Thoracic aorta (tissue), 2 donors: Measurements from ENCODE around the gene SDK1. TPM values are rescaled to one million over a fixed set of nuclear protein-coding genes. Genes with fewer than 3 reads are reported as not detected.

Experiments
- ATAC-seq: fragments of 150-250 bp; one replicate; pipeline ENCODE4 v1.8.0; 2017; ENCODE audit warnings: low read depth; ENCODE audit not compliant: insufficient number of reproducible peaks, low FRiP score
- DNase-seq: peaks from one replicate; pipeline ENCODE4 v3.0.0-alpha.2; 2020; ENCODE audit warnings: low spot score
- H3K27ac ChIP-seq, 2 donors: fragments of 200-600 bp; sonication (generic); 1 replicate in 1 of 2; 2 replicates in 1 of 2; pipeline ENCODE4 v1.5.1; 2016; ENCODE audit warnings: mild to moderate bottlenecking in 2 of 2, moderate library complexity in 2 of 2
- H3K27me3 ChIP-seq: fragments of 200-600 bp; sonication (generic); replicated peaks from 2 replicates; pipeline ENCODE4 v1.6.0; 2016; ENCODE audit warnings: mild to moderate bottlenecking; ENCODE audit not compliant: insufficient read depth
- H3K36me3 ChIP-seq: fragments of 200-600 bp; sonication (generic); one replicate; pipeline ENCODE4 v1.5.1; 2016
- H3K4me1 ChIP-seq, 2 donors: fragments of 200-600 bp; sonication (generic); 1 replicate in 1 of 2; 2 replicates in 1 of 2; pipeline versions ENCODE4 v1.5.1 to v1.6.0; 2016; ENCODE audit warnings: low read depth in 2 of 2, mild to moderate bottlenecking in 1 of 2; ENCODE audit not compliant: control insufficient read depth in 1 of 2
- H3K4me3 ChIP-seq: fragments of 200-600 bp; sonication (generic); 2 replicates; pipeline ENCODE4 v1.5.1; 2016; ENCODE audit warnings: mild to moderate bottlenecking
- H3K9me3 ChIP-seq: fragments of 200-600 bp; sonication (generic); 2 replicates; pipeline ENCODE4 v1.5.1; 2016
- total RNA-seq, 2 donors: library from RNA; depleted of rRNA; stranded (reverse); fragments of >200 nt; gene quantifications; one replicate each; pipeline versions ENCODE4 v1.1.0 to v1.2.3, GENCODE V29; 2016
- TF ChIP-seq, protein P1 (sequence below): fragments of 200-600 bp; sonication (generic); IDR thresholded peaks from one replicate; pipeline ENCODE4 v1.5.1; 2019; ENCODE audit warnings: antibody characterized with exemption

SDK1 gene
- total RNA-seq, 2 donors from 2014 or later = 27.5 to 29.2 TPM

DNA sequence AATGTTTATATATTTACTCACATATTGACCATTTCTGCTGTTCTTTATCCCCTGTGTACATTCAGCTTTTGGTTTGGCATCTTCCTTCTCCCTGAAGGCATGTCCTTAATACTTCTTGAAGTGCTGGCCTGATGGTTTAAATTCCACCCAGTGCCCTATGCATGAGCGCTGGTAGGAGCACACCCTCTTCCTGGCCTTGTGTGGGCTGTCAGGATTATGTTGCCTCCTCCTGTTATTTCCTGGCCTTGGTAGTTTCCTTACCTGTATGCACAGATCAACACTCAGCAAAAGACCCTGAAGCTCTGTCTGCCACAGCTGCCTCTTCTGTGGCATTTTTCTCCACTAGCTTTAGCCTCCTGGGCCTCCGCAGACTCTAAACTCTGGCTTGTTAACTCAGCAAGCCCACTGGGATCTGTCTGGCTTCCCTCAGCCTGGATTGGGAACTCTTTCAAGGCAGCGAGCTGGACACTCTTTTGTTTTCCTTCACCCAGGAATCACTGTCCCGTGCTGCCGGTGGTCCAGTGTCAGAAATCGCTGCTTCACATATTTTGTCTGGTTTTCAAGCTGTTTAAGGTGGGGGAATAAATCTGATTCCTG is 595.2 kb downstream of the SDK1 start:
- Histone ChIP-seq H3K27ac (peak overlapping the region; percentile 7 to 36), H3K4me1 (peaks cover 2 to 24% of the 10 kb centered on the region in 2 donors), H3K27me3 (no peaks in the 10 kb centered on the region), H3K36me3 (no peaks in the 10 kb centered on the region), H3K9me3 (no peaks in the 10 kb centered on the region), H3K4me3 (no peak overlapping the region)
- DNase-seq (no peak), ATAC-seq (no peak)
- TF ChIP-seq, protein P1, sequence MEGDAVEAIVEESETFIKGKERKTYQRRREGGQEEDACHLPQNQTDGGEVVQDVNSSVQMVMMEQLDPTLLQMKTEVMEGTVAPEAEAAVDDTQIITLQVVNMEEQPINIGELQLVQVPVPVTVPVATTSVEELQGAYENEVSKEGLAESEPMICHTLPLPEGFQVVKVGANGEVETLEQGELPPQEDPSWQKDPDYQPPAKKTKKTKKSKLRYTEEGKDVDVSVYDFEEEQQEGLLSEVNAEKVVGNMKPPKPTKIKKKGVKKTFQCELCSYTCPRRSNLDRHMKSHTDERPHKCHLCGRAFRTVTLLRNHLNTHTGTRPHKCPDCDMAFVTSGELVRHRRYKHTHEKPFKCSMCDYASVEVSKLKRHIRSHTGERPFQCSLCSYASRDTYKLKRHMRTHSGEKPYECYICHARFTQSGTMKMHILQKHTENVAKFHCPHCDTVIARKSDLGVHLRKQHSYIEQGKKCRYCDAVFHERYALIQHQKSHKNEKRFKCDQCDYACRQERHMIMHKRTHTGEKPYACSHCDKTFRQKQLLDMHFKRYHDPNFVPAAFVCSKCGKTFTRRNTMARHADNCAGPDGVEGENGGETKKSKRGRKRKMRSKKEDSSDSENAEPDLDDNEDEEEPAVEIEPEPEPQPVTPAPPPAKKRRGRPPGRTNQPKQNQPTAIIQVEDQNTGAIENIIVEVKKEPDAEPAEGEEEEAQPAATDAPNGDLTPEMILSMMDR = no peak

GRCh38 chr7:3897430-3898372 is 596.6 kb downstream of the SDK1 start:
- H3K4me3 ChIP-seq = no peak overlapping the region
- DNase-seq (no peak), ATAC-seq (no peak)
- TF ChIP-seq, protein P1 = peak; percentile 70
- no peaks in the 10 kb centered on the region for H3K27me3 ChIP-seq
- H3K4me1 ChIP-seq = peaks cover 2 to 16% of the 10 kb centered on the region in 2 donors
- H3K36me3 ChIP-seq = no peaks in the 10 kb centered on the region
- H3K27ac ChIP-seq = no peak overlapping the region
- H3K9me3 ChIP-seq = no peaks in the 10 kb centered on the region

GRCh38 chr7:3899559-3899991 is 598.5 kb downstream of the SDK1 start:
- Histone ChIP-seq H3K9me3 (no peaks in the 10 kb centered on the region), H3K4me1 (peaks cover 2 to 16% of the 10 kb centered on the region in 2 donors), H3K27ac (no peak overlapping the region), H3K27me3 (no peaks in the 10 kb centered on the region), H3K4me3 (no peak overlapping the region), H3K36me3 (no peaks in the 10 kb centered on the region)
- TF ChIP-seq, protein P1 = no peak
- DNase-seq = no peak
- ATAC-seq = no peak

- Histone ChIP-seq H3K4me1 (no peaks in the 10 kb centered on the region), H3K36me3 (no peaks in the 10 kb centered on the region), H3K4me3 (no peak overlapping the region), H3K27ac (no peak overlapping the region), H3K27me3 (no peaks in the 10 kb centered on the region), H3K9me3 (no peaks in the 10 kb centered on the region)
- ATAC-seq = no peak
- TF ChIP-seq, protein P1 = no peak
- no peak for DNase-seq
Observed at GRCh38 chr7:3908153-3908552, 607.1 kb downstream of the SDK1 start.

DNA sequence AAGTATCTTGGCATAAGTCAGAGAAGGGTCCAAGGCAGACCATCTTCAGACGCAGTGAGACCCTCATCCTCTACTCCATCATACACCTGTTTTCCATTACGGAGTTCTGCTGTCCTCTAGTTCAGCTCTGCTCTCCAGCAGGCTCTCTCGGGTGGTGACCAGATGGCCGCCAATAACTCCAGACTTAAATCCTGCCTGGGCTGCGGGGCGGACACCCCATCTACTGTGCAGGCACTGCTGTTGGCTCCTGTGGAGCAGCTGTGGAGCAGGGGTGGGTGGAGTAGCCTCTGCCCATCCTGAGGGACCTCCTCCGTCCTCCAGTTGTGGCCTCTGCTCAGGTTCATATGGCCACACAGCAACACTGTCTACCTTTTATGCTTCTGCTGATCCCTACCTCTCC is 608.1 kb downstream of the SDK1 start:
- H3K27me3 ChIP-seq = no peaks in the 10 kb centered on the region
- no peaks in the 10 kb centered on the region for H3K9me3 ChIP-seq
- TF ChIP-seq, protein P1 = no peak
- H3K27ac ChIP-seq = no peak overlapping the region
- H3K4me1 ChIP-seq = no peaks in the 10 kb centered on the region
- no peak overlapping the region for H3K4me3 ChIP-seq
- ATAC-seq (no peak), DNase-seq (no peak)
- H3K36me3 ChIP-seq = no peaks in the 10 kb centered on the region
